HS-5 (cell line): ENCODE data around the gene PGBD4.
"Not testable (repeated sequence)": the region's sequence is repeated elsewhere in the genome, so short reads cannot be mapped to it uniquely, and the experiment has no call there.

Experiments used
- DNase-seq: peaks from one replicate; pipeline ENCODE4 v3.0.0-alpha.2; 2012; ENCODE audit warnings: low read depth

Gene PGBD4

GRCh38 chr15:34114215-34114614 lies 12.3 kb downstream of the PGBD4 start:
- no peak for DNase-seq

GRCh38 chr15:34114739-34115138 lies 12.9 kb downstream of the PGBD4 start:
- DNase-seq = no peak

- DNase-seq = no peak
Measured at GRCh38 chr15:34116620-34117019, 14.7 kb downstream of the PGBD4 start.

GRCh38 chr15:34119291-34119690 lies 17.4 kb downstream of the PGBD4 start:
- no peak for DNase-seq

GRCh38 chr15:34120420-34120819 lies 18.5 kb downstream of the PGBD4 start:
- DNase-seq = not testable (repeated sequence)

- not testable (repeated sequence) for DNase-seq
Measured at GRCh38 chr15:34121786-34122185, 19.9 kb downstream of the PGBD4 start.

- peak; percentile 65 for DNase-seq
Measured at GRCh38 chr15:34122771-34123183, 20.9 kb downstream of the PGBD4 start.

GRCh38 chr15:34124651-34125050 lies 22.8 kb downstream of the PGBD4 start:
- no peak for DNase-seq

GRCh38 chr15:34125945-34126344 lies 24.1 kb downstream of the PGBD4 start:
- no peak for DNase-seq

- no peak for DNase-seq
Measured at GRCh38 chr15:34126522-34126921, 24.6 kb downstream of the PGBD4 start.

- DNase-seq = no peak
Measured at GRCh38 chr15:34128898-34129297, 27.0 kb downstream of the PGBD4 start.

- no peak for DNase-seq
Measured at GRCh38 chr15:34132881-34133280, 31.0 kb downstream of the PGBD4 start.

GRCh38 chr15:34133511-34133910 lies 31.6 kb downstream of the PGBD4 start:
- no peak for DNase-seq

- DNase-seq = no peak
Measured at GRCh38 chr15:34147371-34148140, 45.7 kb downstream of the PGBD4 start.

GRCh38 chr15:34154725-34155204 lies 52.9 kb downstream of the PGBD4 start:
- peak; percentile 34 for DNase-seq

- no peak for DNase-seq
Measured at GRCh38 chr15:34155859-34156258, 54.0 kb downstream of the PGBD4 start.
